GM19397 (cell line): Measurements from ENCODE around the gene PPP1R14C.
"Not testable (repeated sequence)": the region's sequence is repeated elsewhere in the genome, so short reads cannot be mapped to it uniquely, and the experiment has no call there.

ENCODE experiments used
- ATAC-seq: cut with Tn5 transposase; IDR thresholded peaks from one replicate; pipeline ENCODE4 v1.9.1; 2021; ENCODE audit warnings: mild to moderate bottlenecking, moderate library complexity; ENCODE audit not compliant: unreplicated experiment

PPP1R14C gene

GRCh38 chr6:150137711-150138110, 5.1 kb upstream of the PPP1R14C start:
- ATAC-seq, result not testable (repeated sequence)

GRCh38 chr6:150138638-150139037, 4.2 kb upstream of the PPP1R14C start:
- no peak for ATAC-seq

- no peak for ATAC-seq
Observed at GRCh38 chr6:150139533-150139932, 3.3 kb upstream of the PPP1R14C start.

GRCh38 chr6:150140236-150140969, 2.4 kb upstream of the PPP1R14C start:
- ATAC-seq, result no peak

- no peak for ATAC-seq
Observed at GRCh38 chr6:150142097-150142669, 661 bp upstream of the PPP1R14C start.

DNA sequence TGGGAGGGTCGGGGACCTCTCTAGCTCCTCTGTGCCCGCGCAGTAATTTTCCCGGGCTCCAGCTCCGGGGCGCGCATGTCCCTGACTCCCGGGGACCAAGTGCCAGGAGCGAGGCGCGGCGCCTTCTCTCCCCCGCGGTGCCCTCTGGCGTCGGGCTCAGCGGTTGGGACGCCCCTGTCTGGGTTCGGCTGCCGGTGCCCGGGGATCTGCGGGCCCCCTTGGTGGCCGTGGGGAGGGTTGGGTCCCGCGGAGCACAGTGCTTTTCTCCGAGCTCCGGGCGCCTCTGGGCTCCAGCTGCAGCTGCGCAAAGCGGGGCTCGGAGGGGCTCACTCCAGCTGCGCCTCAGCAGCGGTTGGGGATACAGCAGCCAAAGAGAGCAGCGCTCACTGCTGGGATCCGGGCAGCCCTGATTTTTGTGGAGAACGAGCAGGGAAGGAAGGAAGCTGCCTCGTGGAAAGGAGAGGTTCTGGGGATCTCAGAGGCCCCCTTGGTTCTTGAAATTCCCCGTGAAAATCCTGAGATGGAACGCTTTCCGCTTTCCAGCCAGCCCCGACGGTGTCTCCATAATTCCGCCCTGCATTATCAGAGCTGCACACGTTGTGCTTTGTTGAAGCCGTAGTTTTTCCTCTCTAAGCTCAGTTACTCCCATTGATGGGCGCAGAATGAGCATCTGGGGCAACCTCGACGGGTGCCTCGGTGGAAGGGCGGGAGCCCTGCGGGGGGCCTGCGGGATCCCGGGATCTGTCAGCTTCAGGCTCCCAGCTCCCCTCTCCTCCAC, 861 bp downstream of the PPP1R14C start:
- ATAC-seq, result no peak

DNA sequence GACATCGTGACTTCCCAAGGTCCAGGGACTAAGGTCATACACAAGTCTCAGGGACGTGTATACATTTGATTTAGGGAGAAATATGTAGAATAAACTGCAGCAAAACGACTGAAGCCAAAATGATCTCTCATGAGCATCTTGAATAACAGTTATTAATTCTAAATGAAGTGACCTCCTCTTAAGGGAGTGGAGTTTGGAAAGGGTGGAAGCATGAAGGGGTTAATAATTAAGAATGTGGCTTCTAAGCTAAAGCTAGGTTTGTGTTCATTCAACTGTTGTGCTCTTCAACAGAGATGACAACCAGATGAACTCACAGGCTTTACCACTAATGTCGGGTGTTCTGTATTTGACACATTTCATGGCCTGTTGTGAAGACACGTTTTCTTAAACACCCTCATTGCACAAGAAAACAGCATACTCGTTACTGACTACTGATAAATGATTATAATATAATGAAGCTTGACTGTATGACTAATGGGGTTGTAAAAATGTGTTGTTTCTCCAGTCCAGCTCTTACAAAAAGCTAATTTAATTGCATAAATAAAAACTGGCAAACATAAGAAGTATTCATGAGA, 1.5 kb downstream of the PPP1R14C start:
- no peak for ATAC-seq

GRCh38 chr6:150145427-150145826, 2.6 kb downstream of the PPP1R14C start:
- no peak for ATAC-seq

DNA sequence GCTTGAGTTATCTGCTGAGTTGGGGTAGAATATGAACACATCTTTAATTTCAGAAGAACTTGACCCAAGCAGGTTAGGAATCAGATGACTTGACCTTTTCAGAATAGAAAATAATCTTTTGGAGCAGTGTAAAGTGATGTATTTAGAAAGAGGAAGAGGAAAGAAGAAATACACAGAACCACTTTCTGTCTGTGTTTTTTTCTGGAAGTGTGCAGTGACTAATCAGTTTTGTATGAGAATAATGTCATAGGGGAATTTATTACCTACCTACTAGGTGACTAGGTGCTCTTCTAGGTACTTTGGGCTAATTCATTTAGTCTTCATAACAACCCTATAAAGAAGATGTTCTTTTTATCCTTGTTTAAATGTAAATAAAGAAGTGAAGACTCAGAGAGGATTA, 3.0 kb downstream of the PPP1R14C start:
- ATAC-seq, result no peak

GRCh38 chr6:150146436-150146835, 3.6 kb downstream of the PPP1R14C start:
- ATAC-seq, result no peak

GRCh38 chr6:150149146-150149545, 6.3 kb downstream of the PPP1R14C start:
- ATAC-seq, result no peak

DNA sequence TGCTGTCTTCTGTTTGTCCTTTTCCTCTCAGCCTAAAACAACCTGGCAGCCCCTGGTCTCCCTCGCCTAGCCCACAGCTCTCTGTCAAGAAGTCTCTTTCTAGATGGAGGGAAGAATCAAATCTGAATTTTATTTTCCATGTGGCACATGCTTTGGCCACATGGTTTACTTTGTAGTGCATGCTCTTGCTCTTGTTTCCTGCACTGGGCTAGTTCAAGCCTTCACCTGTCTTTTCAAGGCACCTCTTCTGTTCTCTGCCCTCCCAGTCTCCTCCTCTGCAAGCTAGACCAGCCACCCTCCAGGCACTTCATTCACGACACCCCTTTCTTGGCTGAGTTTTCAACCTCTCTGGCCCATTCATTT, 7.6 kb downstream of the PPP1R14C start:
- no peak for ATAC-seq

GRCh38 chr6:150150821-150151646, 8.2 kb downstream of the PPP1R14C start:
- ATAC-seq, result no peak

GRCh38 chr6:150152891-150153876, 10.3 kb downstream of the PPP1R14C start:
- no peak for ATAC-seq

DNA sequence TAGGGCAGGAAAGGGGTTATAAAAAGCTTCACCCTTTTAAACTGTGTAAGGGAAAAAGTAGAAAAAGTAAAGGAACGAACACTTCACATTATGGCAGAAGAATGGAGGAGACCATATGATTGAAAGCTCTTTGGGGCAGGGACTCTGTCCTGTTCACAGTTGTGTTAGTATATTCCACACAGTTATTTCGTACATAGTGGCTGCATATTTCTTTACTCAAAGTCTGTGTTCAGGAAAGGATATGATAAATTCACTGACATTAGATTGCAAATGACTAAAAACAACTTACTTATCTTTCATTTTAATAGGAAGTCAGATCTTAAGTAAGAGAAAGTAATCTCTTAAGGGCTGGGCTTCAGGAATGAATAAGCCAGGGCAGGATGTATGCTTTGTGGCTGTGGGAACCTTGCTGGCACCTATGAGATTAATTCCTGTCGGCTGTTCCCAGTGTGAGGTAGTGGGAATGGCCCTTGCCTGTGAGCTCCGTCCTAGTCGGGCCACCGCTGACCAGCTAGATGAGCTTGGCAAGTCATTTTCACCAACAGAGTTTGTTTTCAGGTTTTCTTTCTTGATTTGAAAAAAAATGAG, 11.2 kb downstream of the PPP1R14C start:
- ATAC-seq, result no peak

- ATAC-seq, result no peak
Observed at GRCh38 chr6:150156460-150156859, 13.6 kb downstream of the PPP1R14C start.

GRCh38 chr6:150157081-150157480, 14.2 kb downstream of the PPP1R14C start:
- no peak for ATAC-seq

DNA sequence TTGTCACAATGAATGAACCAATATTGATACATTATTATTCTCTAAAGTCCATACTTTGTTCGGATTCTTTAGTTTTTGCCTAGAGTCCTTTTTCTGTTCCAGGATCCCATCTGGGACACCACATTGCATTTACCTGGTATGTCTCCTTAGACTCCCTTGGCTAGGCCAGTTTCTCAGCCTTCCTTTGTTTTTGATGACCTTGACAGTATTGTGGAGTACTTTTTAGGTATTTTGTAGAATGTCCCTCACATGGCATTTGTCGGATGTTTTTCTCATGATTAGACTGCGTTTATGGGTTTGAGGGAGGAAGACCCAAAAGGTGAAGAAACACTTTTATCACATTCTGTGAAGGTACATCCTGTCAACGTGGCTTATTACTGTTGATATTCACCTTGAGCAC, 16.9 kb downstream of the PPP1R14C start:
- ATAC-seq, result no peak

DNA sequence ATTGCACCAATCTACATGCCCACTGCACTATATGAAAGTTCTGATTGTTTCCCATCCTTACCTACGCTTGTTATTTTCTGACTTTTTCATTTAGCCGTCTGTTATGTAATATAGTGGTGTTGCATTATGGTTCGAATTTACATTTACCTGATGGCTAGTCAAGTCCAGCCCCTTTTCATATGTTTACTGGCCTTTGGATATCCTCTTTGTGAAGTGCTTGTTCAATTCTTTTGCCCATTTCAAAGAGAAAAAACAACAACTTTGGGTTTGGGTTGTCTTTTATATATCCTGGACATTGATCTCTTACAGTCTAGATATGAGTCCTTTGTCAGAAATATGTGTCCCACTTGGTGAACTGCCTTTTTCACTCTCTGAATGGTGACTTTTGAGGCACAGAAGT, 21.1 kb downstream of the PPP1R14C start:
- ATAC-seq, result no peak
